Measurements from ENCODE around the gene SIM1. TPM values are rescaled to one million over a fixed set of nuclear protein-coding genes. Genes with fewer than 3 reads are reported as not detected.

SIM1 gene
- total RNA-seq, 1 experiment from 2014 or later, result not detected

DNA sequence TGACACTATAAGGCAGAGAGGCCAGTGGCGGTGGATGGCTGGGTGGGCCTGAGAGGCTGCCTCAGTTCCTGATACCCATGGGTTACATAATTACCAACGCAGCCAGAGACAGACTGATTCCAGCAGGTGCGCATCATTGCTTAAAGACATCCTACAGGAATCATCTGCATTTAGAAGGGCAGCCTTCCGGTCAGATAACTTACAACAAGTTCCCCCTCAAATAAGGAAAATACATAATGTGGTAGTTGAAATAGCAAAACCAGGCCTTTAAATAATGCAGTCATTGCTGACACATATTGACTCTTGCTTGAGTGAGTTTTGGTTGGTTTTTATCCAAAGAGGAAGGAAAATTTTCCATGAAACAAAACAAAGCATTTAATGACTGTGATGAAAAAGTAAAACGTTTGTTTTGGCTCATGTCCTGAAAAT is 81.9 kb downstream of the SIM1 start:
- H3K9me3 ChIP-seq (ENCODE audit: control insufficient read depth in 1 of 2, insufficient read depth in 1 of 2, low read depth in 1 of 2, low read length in 2 of 2), result no peaks in the 10 kb centered on the region
- ATAC-seq (no peak), DNase-seq (ENCODE audit: low read depth, low spot score) (no peak)
- no peaks in the 10 kb centered on the region for H3K79me2 ChIP-seq (ENCODE audit: insufficient read depth, low read length)
- no peak overlapping the region for H2AFZ ChIP-seq (ENCODE audit: low read depth, low read length, poor library complexity, severe bottlenecking)
- H3K4me1 ChIP-seq (ENCODE audit: control insufficient read depth in 1 of 2, insufficient read depth in 2 of 2, low read length in 2 of 2), result no peaks in the 10 kb centered on the region
- no peak overlapping the region for H3K27ac ChIP-seq (ENCODE audit: low read depth, low read length)
- no peaks in the 10 kb centered on the region for H4K20me1 ChIP-seq (ENCODE audit: insufficient read depth)
- intact Hi-C loops (cut with micrococcal nuclease), result no loop called here
- ChIA-PET POLR2A (no interaction called here), CTCF (no interaction called here), RAD21 (ENCODE audit: low non-redundant PET in 1 of 2, low total read pairs in 2 of 2, uncharacterized antibody in 2 of 2, unreplicated experiment in 2 of 2) (no interaction called here)
- no peaks in the 10 kb centered on the region for H3K27me3 ChIP-seq (ENCODE audit: insufficient read depth, low read length)
- TF ChIP-seq RAD21 (IDR thresholded peaks at IDR 0.05; ENCODE audit: low read depth), result no peak
- no peak for TF ChIP-seq EGR1 (IDR thresholded peaks at IDR 0.05; ENCODE audit: low read depth)
- TF ChIP-seq, protein P1, sequence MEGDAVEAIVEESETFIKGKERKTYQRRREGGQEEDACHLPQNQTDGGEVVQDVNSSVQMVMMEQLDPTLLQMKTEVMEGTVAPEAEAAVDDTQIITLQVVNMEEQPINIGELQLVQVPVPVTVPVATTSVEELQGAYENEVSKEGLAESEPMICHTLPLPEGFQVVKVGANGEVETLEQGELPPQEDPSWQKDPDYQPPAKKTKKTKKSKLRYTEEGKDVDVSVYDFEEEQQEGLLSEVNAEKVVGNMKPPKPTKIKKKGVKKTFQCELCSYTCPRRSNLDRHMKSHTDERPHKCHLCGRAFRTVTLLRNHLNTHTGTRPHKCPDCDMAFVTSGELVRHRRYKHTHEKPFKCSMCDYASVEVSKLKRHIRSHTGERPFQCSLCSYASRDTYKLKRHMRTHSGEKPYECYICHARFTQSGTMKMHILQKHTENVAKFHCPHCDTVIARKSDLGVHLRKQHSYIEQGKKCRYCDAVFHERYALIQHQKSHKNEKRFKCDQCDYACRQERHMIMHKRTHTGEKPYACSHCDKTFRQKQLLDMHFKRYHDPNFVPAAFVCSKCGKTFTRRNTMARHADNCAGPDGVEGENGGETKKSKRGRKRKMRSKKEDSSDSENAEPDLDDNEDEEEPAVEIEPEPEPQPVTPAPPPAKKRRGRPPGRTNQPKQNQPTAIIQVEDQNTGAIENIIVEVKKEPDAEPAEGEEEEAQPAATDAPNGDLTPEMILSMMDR (IDR thresholded peaks at IDR 0.05 in 2 of 3, conservative IDR thresholded peaks at IDR 0.05 in 1 of 3; ENCODE audit: borderline replicate concordance in 1 of 3, insufficient read depth in 1 of 3, low read depth in 2 of 3, low read length in 2 of 3), result no peak
- TF ChIP-seq, protein P2, sequence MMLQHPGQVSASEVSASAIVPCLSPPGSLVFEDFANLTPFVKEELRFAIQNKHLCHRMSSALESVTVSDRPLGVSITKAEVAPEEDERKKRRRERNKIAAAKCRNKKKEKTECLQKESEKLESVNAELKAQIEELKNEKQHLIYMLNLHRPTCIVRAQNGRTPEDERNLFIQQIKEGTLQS (IDR thresholded peaks at IDR 0.05), result no peak
- no peaks in the 10 kb centered on the region for H3K36me3 ChIP-seq (ENCODE audit: control insufficient read depth in 1 of 2, insufficient read depth in 2 of 2, low read length in 2 of 2)
- H3K4me2 ChIP-seq (ENCODE audit: low read length), result no peak overlapping the region
- H3K9me2 ChIP-seq (ENCODE audit: insufficient read depth), result no peaks in the 10 kb centered on the region
- H3K4me3 ChIP-seq (replicated peaks in 1 of 2; ENCODE audit: low read depth in 1 of 2, low read length in 2 of 2), result no peak overlapping the region
- no peak overlapping the region for H3K9ac ChIP-seq (ENCODE audit: low read length)
- no TSS peak for BruUV-seq (replicated peaks)

DNA sequence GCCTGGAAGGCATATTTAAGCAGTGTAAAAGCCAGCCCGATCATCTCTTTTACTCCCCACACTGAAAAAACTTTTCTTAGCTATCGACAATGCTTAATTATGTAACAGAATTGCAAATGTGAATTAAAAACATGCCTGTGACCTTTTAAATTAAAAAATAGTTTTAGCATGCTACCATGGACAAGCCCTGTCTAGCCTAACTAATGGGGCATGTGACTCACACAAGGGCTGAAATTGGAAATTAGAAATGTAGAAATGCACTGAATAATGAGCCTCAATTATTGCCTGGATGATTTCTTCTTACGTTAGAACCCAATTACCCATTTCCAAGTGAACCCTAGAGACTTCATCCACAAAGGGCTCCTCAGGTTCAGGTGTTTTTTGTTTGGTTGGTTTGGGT is 82.7 kb downstream of the SIM1 start:
- Histone ChIP-seq H3K4me3 (replicated peaks in 1 of 2; ENCODE audit: low read depth in 1 of 2, low read length in 2 of 2) (no peak overlapping the region), H4K20me1 (ENCODE audit: insufficient read depth) (no peaks in the 10 kb centered on the region), H3K27me3 (ENCODE audit: insufficient read depth, low read length) (no peaks in the 10 kb centered on the region), H3K9ac (ENCODE audit: low read length) (no peak overlapping the region), H3K4me1 (ENCODE audit: control insufficient read depth in 1 of 2, insufficient read depth in 2 of 2, low read length in 2 of 2) (no peaks in the 10 kb centered on the region), H3K27ac (ENCODE audit: low read depth, low read length) (no peak overlapping the region), H3K9me3 (ENCODE audit: control insufficient read depth in 1 of 2, insufficient read depth in 1 of 2, low read depth in 1 of 2, low read length in 2 of 2) (no peaks in the 10 kb centered on the region), H3K79me2 (ENCODE audit: insufficient read depth, low read length) (no peaks in the 10 kb centered on the region), H3K36me3 (ENCODE audit: control insufficient read depth in 1 of 2, insufficient read depth in 2 of 2, low read length in 2 of 2) (no peaks in the 10 kb centered on the region), H3K4me2 (ENCODE audit: low read length) (no peak overlapping the region), H2AFZ (ENCODE audit: low read depth, low read length, poor library complexity, severe bottlenecking) (no peak overlapping the region), H3K9me2 (ENCODE audit: insufficient read depth) (no peaks in the 10 kb centered on the region)
- ATAC-seq, result no peak
- TF ChIP-seq, protein P2 (IDR thresholded peaks at IDR 0.05), result no peak
- no peak for TF ChIP-seq POLR2A (IDR thresholded peaks at IDR 0.05; ENCODE audit: borderline replicate concordance, extremely low read depth, insufficient read depth, insufficient read length)
- BruUV-seq (replicated peaks), result no TSS peak
- DNase-seq (ENCODE audit: low read depth, low spot score), result no peak
- POLR2A ChIA-PET, result no interaction called here
- intact Hi-C loops (cut with micrococcal nuclease), result no loop called here
- CTCF ChIA-PET, result no interaction called here
- RAD21 ChIA-PET (ENCODE audit: low non-redundant PET in 1 of 2, low total read pairs in 2 of 2, uncharacterized antibody in 2 of 2, unreplicated experiment in 2 of 2), result no interaction called here
